Activated naive CD4-positive, alpha-beta T cell (primary cell): Measurements from ENCODE around the gene EEF2K.

Source experiments
- DNase-seq, 4 experiments: peaks; one replicate each; lab custom pipeline; 2025; lab: John Stamatoyannopoulos, UW

EEF2K gene

GRCh38 chr16:22333457-22333994 is 127.4 kb downstream of the EEF2K start:
- no peak for DNase-seq

GRCh38 chr16:22335668-22336246 is 129.7 kb downstream of the EEF2K start:
- DNase-seq: no peak

- DNase-seq: no peak
These were observed 130.5 kb downstream of the EEF2K start for GRCh38 chr16:22336581-22336980.

GRCh38 chr16:22337045-22337444 is 131.0 kb downstream of the EEF2K start:
- no peak for DNase-seq

GRCh38 chr16:22337849-22338635 is 132.0 kb downstream of the EEF2K start:
- DNase-seq: no peak
